MCF 10A (cell line): ENCODE measurements around the gene ASCC1. TPM values are rescaled to one million over a fixed set of nuclear protein-coding genes. Genes with fewer than 3 reads are reported as not detected.
A peak's percentile ranks its signal among the peaks of the same experiment; 100 is the strongest.

Experiments used
- BruUV-seq: library from RNA; stranded (reverse); fragments of 400-500 nt; replicated peaks from 2 replicates; lab custom pipeline; 2021; lab: Mats Ljungman, UMichigan
- CTCF ChIA-PET: fragments of 300-600 bp; sonication (Branson Sonifier 250); formaldehyde crosslinking; extraction: SDS; loops from one replicate; lab custom pipeline; 2021; ENCODE audit warnings: antibody characterized with exemption, inconsistent platforms; lab: Yijun Ruan, JAX
- POLR2A ChIA-PET: fragments of 300-600, 350-650 bp; sonication (Branson Sonifier 250); formaldehyde crosslinking; extraction: SDS; loops from one replicate; lab custom pipeline; 2020; ENCODE audit warnings: antibody characterized with exemption, inconsistent platforms; lab: Yijun Ruan, JAX
- DNase-seq: peaks from one replicate; pipeline ENCODE4 v3.0.0-alpha.2; 2018; ENCODE audit not compliant: unreplicated experiment
- H3K27ac Mint-ChIP-seq: one replicate; pipeline ENCODE4 v1.8.0; 2022; ENCODE audit warnings: mild to moderate bottlenecking, low read depth, mixed read lengths; ENCODE audit not compliant: unreplicated experiment
- H3K27me3 Mint-ChIP-seq: one replicate; pipeline ENCODE4 v1.8.0; 2022; ENCODE audit warnings: mixed read lengths; ENCODE audit not compliant: insufficient read depth, unreplicated experiment
- H3K36me3 Mint-ChIP-seq: one replicate; pipeline ENCODE4 v1.8.0; 2022; ENCODE audit warnings: mild to moderate bottlenecking, moderate library complexity, mixed read lengths; ENCODE audit not compliant: insufficient read depth, unreplicated experiment
- H3K4me1 Mint-ChIP-seq: one replicate; pipeline ENCODE4 v1.8.0; 2022; ENCODE audit warnings: mixed read lengths; ENCODE audit not compliant: insufficient read depth, unreplicated experiment
- H3K4me3 Mint-ChIP-seq: one replicate; pipeline ENCODE4 v1.8.0; 2022; ENCODE audit warnings: mild to moderate bottlenecking, moderate library complexity, mixed read lengths; ENCODE audit not compliant: unreplicated experiment
- H3K9me3 Mint-ChIP-seq: one replicate; pipeline ENCODE4 v1.8.0; 2022; ENCODE audit warnings: mixed read lengths; ENCODE audit not compliant: unreplicated experiment
- intact Hi-C: fragments of 100-400 bp; cut with micrococcal nuclease; formaldehyde crosslinking; loops from 2 replicates; pipeline ENCODE4 v1.14.1; 2022
- total RNA-seq: library from RNA; stranded (reverse); gene quantifications from 2 replicates; pipeline ENCODE4 v1.2.3, GENCODE V29; 2022
- TF ChIP-seq, protein P1 (sequence below): fragments of 200-600 bp; IDR thresholded peaks from one replicate; pipeline ENCODE4 v1.8.0; 2022; ENCODE audit warnings: antibody characterized with exemption, mild to moderate bottlenecking; ENCODE audit not compliant: unreplicated experiment

Gene ASCC1
- total RNA-seq, 1 experiment from 2014 or later: 26.3 TPM

DNA sequence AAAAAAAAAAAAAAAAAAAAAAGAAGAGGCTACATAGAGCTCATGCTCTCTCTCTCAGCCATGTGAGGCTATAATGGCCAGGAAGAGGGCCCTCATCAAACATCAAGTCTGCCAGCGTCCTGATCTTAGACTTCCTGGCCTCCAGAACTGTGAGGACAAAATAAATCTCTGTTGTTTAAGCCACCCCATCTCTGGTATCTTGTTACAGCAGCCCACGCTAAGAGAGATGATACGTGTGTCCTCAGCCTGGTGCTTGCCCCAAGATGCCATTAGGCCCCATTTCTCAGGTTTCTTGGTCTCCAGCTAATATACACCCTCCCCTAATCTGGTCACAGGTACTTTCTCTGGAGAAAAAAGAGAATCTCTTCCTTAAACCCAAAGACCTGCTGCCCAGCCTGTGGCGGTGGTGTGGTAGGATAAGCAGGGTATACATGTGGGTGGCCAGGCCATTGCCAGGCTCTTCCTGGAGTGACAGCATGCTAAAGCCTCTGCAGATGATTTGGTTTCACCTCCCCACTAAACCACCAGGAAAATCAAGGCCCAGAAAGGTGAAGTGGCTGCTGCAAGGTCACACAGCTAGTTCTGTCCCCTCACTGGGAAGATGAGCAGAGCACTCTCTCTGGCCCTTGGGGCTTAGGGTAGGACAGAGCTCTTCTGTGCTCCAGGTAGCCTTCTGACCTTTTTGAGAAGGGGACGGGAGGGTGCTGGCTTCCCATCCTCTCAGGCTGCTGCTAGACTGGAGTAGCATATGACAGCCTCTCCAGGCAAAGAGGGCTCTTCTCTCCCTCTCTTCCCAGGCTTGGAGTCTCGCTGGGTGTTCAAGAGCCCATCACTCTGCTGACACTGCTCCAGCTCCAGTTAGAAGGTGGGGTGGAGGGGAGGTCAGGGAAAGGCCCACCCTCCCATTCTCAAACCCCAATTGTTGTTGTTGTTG lies 133.0 kb downstream of the ASCC1 start:
- Mint-ChIP-seq H3K27me3 (no peaks in the 10 kb centered on the region), H3K4me3 (no peak overlapping the region), H3K4me1 (no peaks in the 10 kb centered on the region), H3K36me3 (no peaks in the 10 kb centered on the region), H3K27ac (no peak overlapping the region), H3K9me3 (no peaks in the 10 kb centered on the region)
- intact Hi-C loops: no loop called here
- DNase-seq: no peak
- BruUV-seq: no TSS peak
- TF ChIP-seq, protein P1, sequence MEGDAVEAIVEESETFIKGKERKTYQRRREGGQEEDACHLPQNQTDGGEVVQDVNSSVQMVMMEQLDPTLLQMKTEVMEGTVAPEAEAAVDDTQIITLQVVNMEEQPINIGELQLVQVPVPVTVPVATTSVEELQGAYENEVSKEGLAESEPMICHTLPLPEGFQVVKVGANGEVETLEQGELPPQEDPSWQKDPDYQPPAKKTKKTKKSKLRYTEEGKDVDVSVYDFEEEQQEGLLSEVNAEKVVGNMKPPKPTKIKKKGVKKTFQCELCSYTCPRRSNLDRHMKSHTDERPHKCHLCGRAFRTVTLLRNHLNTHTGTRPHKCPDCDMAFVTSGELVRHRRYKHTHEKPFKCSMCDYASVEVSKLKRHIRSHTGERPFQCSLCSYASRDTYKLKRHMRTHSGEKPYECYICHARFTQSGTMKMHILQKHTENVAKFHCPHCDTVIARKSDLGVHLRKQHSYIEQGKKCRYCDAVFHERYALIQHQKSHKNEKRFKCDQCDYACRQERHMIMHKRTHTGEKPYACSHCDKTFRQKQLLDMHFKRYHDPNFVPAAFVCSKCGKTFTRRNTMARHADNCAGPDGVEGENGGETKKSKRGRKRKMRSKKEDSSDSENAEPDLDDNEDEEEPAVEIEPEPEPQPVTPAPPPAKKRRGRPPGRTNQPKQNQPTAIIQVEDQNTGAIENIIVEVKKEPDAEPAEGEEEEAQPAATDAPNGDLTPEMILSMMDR: no peak
- ChIA-PET POLR2A (interaction anchor here (0.6 kb wide), 2 partner anchors 11 to 1028 kb away, joined by 3 read pairs; no protein-coding TSS in a partner anchor), CTCF (interaction anchor here (0.6 kb wide), 1 partner anchor 211 kb away, joined by 3 read pairs; no protein-coding TSS in a partner anchor)

DNA sequence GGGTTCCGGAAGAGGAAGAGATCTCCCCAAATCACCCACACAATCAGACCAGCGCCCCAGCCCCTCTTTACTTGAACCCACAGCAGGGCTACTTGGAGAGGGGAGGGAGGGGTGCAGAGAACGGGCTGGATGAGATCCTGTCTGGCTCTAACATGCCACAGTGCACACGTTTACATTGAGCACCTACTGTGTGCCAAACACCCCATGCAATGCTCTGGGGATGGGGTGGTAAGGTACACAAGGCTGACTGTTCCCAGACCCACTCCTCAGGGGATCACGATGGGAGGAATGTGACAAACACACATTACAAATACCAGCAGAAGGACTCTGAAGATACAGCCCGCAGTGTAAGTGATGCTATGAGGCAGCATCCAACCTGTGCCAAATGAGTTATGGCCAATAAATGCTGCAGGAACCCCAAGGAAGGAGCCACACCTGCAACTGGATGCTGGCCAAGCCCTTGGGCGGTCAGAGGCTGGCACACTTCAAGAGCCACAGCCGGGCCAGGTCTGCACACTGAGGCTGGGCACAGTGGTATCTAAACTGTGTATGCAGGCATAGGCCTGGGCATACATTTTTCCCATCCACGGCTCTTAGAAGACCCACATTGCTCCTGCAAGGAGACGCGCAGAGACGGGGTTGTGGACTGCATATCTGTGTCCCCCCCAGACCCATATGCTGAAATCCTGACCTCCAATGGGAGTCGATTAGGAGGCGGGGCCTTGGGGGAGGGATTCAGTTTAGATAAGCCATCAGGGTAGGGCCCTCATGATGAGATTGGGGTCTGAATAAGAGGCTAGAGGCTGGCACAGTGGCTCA lies 134.1 kb downstream of the ASCC1 start:
- ChIA-PET POLR2A (interaction anchor here (0.6 kb wide), 1 partner anchor 10 kb away, joined by 3 read pairs; no protein-coding TSS in a partner anchor), CTCF (no interaction called here)
- Mint-ChIP-seq H3K9me3 (no peaks in the 10 kb centered on the region), H3K4me1 (no peaks in the 10 kb centered on the region), H3K27ac (no peak overlapping the region), H3K36me3 (no peaks in the 10 kb centered on the region), H3K4me3 (no peak overlapping the region), H3K27me3 (no peaks in the 10 kb centered on the region)
- no TSS peak for BruUV-seq
- intact Hi-C loops: no loop called here
- peak; percentile 85 for DNase-seq
- TF ChIP-seq, protein P1: no peak

DNA sequence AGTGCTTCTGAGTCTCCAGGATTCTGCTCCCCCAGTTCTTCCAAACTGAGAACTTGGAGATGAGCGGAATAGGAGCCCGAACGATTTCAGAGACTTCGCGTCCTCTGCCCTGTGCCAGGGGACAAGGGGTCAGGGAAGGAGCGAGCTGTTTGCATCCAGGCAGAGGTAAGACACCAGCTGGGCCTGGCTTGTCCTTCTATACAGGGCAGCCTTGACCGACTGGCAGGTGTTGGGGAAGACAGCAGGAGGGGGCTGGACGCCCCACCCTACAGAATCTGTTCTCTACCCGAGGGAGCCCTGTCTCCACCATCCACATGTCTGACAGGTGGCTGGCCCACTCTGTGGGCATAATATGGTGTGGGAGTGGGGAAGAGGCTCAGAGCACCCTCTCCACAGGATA lies 134.9 kb downstream of the ASCC1 start:
- CTCF ChIA-PET: no interaction called here
- Mint-ChIP-seq H3K9me3 (no peaks in the 10 kb centered on the region), H3K27ac (no peak overlapping the region), H3K27me3 (no peaks in the 10 kb centered on the region), H3K4me1 (no peaks in the 10 kb centered on the region), H3K4me3 (no peak overlapping the region), H3K36me3 (no peaks in the 10 kb centered on the region)
- POLR2A ChIA-PET: no interaction called here
- no peak for DNase-seq
- intact Hi-C loops: no loop called here
- TF ChIP-seq, protein P1: no peak
- no TSS peak for BruUV-seq
